ENCODE measurements around the gene LMX1B. TPM values are rescaled to one million over a fixed set of nuclear protein-coding genes. Genes with fewer than 3 reads are reported as not detected.

The LMX1B gene
- polyA plus RNA-seq, 1 donor from 2014 or later = not detected

DNA sequence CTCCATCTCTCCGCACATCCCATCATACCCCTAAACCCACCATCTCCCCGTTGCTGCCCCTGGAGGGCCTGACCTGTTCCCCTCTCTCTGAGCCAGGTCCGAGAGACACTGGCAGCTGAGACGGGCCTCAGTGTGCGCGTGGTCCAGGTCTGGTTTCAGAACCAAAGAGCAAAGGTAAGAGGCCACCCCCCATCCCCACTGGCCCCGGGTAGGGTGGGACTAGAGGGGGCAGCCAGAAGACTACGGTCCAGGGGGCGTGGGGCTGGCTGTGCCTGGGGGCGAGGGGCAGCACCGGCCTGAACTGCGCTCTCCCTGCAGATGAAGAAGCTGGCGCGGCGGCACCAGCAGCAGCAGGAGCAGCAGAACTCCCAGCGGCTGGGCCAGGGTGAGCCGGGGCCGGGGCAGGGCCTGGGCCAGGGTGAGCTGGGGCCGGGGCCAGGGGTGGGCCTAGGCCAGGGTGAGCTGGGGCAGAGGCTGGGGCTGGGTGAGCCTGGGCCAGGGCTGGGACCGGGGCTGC is 79.8 kb downstream of the LMX1B start:
- no peaks in the 10 kb centered on the region for H3K27me3 ChIP-seq (ENCODE audit: insufficient read depth, low read depth, low read length)
- H3K9me3 ChIP-seq (ENCODE audit: low read length) = no peaks in the 10 kb centered on the region
- TF ChIP-seq, protein P1, sequence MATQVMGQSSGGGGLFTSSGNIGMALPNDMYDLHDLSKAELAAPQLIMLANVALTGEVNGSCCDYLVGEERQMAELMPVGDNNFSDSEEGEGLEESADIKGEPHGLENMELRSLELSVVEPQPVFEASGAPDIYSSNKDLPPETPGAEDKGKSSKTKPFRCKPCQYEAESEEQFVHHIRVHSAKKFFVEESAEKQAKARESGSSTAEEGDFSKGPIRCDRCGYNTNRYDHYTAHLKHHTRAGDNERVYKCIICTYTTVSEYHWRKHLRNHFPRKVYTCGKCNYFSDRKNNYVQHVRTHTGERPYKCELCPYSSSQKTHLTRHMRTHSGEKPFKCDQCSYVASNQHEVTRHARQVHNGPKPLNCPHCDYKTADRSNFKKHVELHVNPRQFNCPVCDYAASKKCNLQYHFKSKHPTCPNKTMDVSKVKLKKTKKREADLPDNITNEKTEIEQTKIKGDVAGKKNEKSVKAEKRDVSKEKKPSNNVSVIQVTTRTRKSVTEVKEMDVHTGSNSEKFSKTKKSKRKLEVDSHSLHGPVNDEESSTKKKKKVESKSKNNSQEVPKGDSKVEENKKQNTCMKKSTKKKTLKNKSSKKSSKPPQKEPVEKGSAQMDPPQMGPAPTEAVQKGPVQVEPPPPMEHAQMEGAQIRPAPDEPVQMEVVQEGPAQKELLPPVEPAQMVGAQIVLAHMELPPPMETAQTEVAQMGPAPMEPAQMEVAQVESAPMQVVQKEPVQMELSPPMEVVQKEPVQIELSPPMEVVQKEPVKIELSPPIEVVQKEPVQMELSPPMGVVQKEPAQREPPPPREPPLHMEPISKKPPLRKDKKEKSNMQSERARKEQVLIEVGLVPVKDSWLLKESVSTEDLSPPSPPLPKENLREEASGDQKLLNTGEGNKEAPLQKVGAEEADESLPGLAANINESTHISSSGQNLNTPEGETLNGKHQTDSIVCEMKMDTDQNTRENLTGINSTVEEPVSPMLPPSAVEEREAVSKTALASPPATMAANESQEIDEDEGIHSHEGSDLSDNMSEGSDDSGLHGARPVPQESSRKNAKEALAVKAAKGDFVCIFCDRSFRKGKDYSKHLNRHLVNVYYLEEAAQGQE (IDR thresholded peaks at IDR 0.05; ENCODE audit: borderline replicate concordance) = no peak
- TF ChIP-seq POLR2AphosphoS5 (IDR thresholded peaks at IDR 0.05) = no peak
- no peak for TF ChIP-seq CTCF (IDR thresholded peaks at IDR 0.05; ENCODE audit: poor library complexity, severe bottlenecking)
- TF ChIP-seq TAF1 (IDR thresholded peaks at IDR 0.05; ENCODE audit: low read depth) = no peak
- no peak for TF ChIP-seq EZH2 (IDR thresholded peaks at IDR 0.05; ENCODE audit: borderline replicate concordance, insufficient read depth, low read length, poor library complexity, severe bottlenecking)
- no peaks in the 10 kb centered on the region for H4K20me1 ChIP-seq (ENCODE audit: insufficient read depth)
- no peaks in the 10 kb centered on the region for H3F3A ChIP-seq (ENCODE audit: insufficient read depth, low read length, poor library complexity, severe bottlenecking)
- no peaks in the 10 kb centered on the region for H3K79me2 ChIP-seq (replicated peaks; ENCODE audit: insufficient read depth, low read length)
- H3K9ac ChIP-seq (ENCODE audit: low read length) = no peak overlapping the region
- no peaks in the 10 kb centered on the region for H3K9me2 ChIP-seq (ENCODE audit: insufficient read depth, low read length)
- no peaks in the 10 kb centered on the region for H3K36me3 ChIP-seq (ENCODE audit: insufficient read depth, low read length)
- no peak overlapping the region for H3K27ac ChIP-seq (ENCODE audit: low read length)
- H3K4me2 ChIP-seq (ENCODE audit: low read length) = no peak overlapping the region
- no peak overlapping the region for H3K4me3 ChIP-seq (ENCODE audit: low read length)
- H2AFZ ChIP-seq (ENCODE audit: low read depth, low read length) = no peak overlapping the region

GRCh38 chr9:126694206-126695081 is 80.7 kb downstream of the LMX1B start:
- TF ChIP-seq MXI1 (conservative IDR thresholded peaks at IDR 0.05; ENCODE audit: poor library complexity, severe bottlenecking) (no peak), EZH2 (IDR thresholded peaks at IDR 0.05; ENCODE audit: borderline replicate concordance, insufficient read depth, low read length, poor library complexity, severe bottlenecking) (no peak), TAF1 (IDR thresholded peaks at IDR 0.05; ENCODE audit: low read depth) (no peak), EP300 (conservative IDR thresholded peaks at IDR 0.05; ENCODE audit: poor library complexity, severe bottlenecking) (no peak), RAD21 (conservative IDR thresholded peaks at IDR 0.05) (no peak), CTCF (IDR thresholded peaks at IDR 0.05; ENCODE audit: poor library complexity, severe bottlenecking) (no peak), POLR2AphosphoS5 (IDR thresholded peaks at IDR 0.05) (no peak)
- TF ChIP-seq, protein P1 (IDR thresholded peaks at IDR 0.05; ENCODE audit: borderline replicate concordance) = no peak
- no peak overlapping the region for H3K4me2 ChIP-seq (ENCODE audit: low read length)
- no peak overlapping the region for H3K4me3 ChIP-seq (ENCODE audit: low read length)
- H3K9me3 ChIP-seq (ENCODE audit: low read length) = no peaks in the 10 kb centered on the region
- no peak overlapping the region for H2AFZ ChIP-seq (ENCODE audit: low read depth, low read length)
- H3K27me3 ChIP-seq (ENCODE audit: insufficient read depth, low read depth, low read length) = no peaks in the 10 kb centered on the region
- no peaks in the 10 kb centered on the region for H3K36me3 ChIP-seq (ENCODE audit: insufficient read depth, low read length)
- no peaks in the 10 kb centered on the region for H4K20me1 ChIP-seq (ENCODE audit: insufficient read depth)
- no peaks in the 10 kb centered on the region for H3F3A ChIP-seq (ENCODE audit: insufficient read depth, low read length, poor library complexity, severe bottlenecking)
- no peak overlapping the region for H3K27ac ChIP-seq (ENCODE audit: low read length)
- no peaks in the 10 kb centered on the region for H3K79me2 ChIP-seq (replicated peaks; ENCODE audit: insufficient read depth, low read length)
- H3K9ac ChIP-seq (ENCODE audit: low read length) = no peak overlapping the region
- no peaks in the 10 kb centered on the region for H3K9me2 ChIP-seq (ENCODE audit: insufficient read depth, low read length)

All from neural cell (in vitro differentiated cells).